ENCODE results near the gene KIF1A.
A peak's percentile ranks its signal among the peaks of the same experiment; 100 is the strongest.
"Not testable (repeated sequence)": the region's sequence is repeated elsewhere in the genome, so short reads cannot be mapped to it uniquely, and the experiment has no call there.

The KIF1A gene

DNA sequence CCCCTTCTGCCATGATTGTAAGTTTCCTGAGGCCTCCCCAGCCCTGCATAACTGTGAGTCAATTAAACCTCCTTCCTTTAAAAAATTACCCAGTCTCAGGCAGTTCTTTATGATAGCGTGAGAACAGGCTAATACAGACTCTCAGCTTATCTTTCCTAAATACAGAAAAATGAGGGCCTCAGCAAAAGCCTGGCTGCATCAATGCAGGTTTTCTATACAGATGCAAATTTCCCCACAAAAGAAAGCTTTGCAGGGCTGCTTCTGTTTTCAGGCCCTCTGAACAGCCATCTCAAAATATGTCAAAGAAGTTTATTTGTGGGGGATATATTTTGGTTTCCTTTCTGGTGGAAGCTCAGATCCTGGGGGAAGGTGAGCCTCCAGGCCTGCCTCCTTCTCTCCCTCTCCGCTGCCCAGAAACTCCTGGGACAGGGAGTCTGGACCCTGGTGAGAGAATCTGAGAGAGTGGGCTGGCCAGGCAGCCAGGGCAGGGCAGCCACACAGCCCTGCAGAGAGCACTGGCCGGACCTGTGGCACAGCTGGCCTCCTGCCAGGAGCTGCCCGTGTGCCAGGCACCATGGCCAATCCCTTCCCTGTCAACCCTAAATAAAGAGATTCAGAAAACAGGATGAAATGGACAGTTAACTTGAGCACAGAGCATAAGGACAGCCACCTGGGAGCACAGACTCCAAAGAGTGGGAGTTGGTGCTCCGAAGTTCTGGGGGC is 27.0 kb upstream of the KIF1A start:
- no peak for DNase-seq (ENCODE audit: low read depth in 2 of 2)

DNA sequence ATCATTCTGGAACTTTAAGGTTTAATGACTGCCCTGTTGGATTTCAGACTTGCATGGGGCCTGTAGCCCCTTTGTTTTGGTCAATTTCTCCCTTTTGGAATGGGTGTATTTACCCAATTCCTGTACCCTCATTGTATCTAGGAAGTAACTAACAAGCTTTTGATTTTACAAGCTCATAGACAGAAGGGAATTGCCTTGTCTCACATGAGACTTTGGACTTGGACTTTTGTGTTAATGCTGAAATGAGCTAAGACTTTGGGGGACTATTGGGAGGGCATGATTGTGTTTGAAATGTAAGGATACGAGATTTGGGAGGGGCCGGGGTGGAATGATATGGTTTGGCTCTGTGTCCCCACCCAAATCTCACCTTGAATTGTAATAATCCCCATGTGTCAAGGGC is 26.3 kb upstream of the KIF1A start:
- DNase-seq (ENCODE audit: low read depth in 2 of 2) = not testable (repeated sequence)

DNA sequence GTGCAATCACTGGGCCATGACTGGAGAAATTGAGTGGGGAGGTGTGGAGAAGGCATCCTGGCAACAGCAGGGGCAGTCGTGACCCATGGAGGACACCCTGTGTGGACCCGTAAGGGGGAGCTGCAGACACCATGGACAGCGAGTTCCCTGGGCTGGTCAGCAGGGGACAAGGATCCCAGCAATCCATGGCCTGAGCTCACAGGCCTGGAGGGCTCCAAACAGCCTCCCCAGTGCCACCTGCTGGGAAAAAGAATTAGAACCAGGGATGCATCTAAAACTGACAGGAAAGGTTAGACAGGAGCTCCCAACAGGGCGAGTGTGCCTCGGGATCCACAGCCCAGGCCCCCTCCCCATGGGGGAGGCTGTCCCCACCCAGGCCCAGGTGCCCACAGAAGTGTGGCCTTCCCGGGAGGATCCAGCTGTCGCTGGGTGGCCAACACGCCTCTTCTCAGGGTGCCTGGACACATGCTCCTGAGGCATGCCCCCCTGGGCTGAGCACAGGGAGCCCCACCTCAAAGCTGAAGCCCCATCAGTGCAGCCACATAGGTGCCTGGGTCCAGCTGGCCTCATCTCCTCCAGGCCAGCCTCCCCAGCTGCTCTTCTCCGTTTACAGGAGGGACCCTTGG is 20.5 kb upstream of the KIF1A start:
- no peak for DNase-seq (ENCODE audit: low read depth in 2 of 2)

DNA sequence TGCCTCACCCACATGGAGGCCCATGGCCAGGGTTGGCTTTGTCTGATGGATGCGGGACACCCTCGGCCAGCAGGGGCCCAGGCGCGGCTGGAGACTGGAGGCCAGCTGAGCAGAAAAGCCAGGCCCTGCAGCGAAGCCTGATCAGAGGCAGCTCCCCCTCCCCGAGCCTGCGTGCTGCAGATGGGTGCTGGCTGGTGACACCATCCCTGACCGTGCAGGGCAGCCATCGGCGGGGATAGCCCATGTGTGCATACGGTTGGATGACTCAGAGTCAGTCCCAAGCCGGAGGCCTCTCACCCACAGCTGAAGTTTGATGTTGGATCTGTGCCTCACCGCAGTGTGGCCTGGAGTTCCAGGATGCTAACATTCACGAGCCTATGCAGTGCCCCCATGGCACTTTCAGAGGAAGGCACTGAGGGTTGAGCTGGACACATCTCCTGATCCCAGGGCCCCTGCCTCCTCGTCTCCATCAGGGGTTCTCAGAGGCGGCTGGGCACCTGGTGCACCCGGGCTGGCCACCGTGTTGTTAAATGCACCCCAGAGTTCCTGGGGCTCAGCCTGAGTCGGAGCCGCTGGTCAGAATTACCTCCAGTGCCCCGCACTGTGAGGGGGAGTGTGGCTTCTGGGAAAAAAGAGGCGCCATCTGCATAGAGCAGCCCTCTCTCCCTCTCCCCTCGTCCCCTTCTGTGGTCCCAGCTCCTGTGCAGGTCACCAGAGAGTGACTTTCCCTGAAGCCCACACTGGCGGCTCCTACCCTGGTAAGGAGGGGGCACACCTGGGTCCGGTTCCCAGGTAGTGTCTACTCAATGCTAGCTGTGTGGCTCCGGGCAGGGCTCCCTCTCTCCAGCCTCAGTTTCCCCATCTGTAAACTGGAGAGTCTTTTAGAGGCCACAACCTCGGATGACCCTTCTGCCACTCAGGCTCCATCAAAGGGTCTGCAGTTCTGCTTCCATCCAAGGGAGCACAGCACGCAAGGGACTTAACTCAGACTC is 19.4 kb upstream of the KIF1A start:
- DNase-seq (ENCODE audit: low read depth in 2 of 2) = no peak

DNA sequence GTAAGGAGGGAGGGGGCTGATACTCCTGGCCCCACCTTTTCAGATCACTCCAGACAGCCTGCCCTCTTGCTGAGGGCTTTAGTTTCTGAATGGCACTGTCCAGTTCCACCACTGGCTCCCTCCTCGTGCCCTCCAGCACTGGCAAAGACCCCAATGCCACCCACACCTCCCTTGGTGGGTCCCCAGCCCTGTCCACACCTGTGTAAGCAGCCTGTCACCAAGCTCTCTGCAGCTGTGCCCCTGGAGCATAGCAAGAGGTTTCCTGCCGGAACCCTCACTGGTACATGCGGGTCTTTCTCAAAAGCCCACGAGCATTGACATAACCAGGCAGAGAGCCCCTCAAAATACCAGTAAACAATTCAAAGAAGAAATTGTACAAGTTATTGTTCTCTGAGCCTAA is 17.6 kb upstream of the KIF1A start:
- DNase-seq (ENCODE audit: low read depth in 2 of 2) = no peak

DNA sequence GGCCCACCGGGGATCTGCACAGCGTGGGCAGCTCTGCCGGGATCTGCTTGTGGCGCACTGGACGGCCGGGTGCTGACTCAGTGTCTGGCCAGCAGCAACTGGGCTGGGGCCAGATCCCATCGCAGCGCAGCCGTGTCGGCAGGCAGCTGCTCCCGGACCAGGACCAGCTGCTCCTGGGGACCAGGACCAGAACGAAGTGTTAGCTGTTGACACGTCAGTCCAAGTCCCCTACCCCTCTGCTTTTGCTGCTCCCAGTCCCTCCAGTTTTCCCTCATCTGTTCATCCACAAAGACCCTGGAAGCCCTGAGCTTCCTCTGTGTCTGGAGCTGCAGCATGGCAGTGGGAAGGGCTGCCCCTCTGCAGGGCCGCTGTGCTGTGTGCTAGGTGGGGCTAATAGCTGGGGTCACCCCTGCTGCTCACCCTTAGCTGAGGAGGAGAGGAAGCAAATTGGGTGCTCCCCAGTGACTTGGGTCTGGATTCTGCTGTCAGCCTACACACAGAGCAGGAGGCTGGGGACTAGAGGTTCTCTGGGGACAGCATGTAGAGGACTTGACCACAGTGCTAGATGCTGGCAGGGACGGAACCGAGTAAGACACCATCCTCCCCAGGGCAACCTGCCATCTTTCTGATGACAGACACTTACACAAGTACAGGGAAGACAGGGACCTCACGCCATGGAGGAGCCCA is 16.9 kb upstream of the KIF1A start:
- DNase-seq (ENCODE audit: low read depth in 2 of 2) = no peak

DNA sequence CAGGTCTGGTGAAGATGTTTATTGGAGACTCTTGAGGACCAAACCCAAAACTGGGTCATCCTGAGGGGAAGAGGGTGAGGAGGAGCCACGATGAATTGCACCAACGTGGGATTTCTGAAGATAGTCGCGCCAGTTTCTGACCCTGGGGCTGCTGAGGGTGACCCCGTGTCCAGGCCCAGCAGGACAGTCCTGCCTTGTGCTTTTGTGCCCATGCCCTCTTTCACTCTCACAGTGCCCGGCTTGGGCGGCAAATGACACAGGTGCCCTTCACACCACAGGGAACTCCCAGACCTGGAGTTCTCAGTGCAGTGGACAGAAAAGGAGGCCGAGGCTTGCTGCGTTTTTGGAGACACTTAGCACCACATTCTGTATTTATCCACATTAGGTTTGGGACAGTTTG is 15.5 kb upstream of the KIF1A start:
- no peak for DNase-seq (ENCODE audit: low read depth in 2 of 2)

DNA sequence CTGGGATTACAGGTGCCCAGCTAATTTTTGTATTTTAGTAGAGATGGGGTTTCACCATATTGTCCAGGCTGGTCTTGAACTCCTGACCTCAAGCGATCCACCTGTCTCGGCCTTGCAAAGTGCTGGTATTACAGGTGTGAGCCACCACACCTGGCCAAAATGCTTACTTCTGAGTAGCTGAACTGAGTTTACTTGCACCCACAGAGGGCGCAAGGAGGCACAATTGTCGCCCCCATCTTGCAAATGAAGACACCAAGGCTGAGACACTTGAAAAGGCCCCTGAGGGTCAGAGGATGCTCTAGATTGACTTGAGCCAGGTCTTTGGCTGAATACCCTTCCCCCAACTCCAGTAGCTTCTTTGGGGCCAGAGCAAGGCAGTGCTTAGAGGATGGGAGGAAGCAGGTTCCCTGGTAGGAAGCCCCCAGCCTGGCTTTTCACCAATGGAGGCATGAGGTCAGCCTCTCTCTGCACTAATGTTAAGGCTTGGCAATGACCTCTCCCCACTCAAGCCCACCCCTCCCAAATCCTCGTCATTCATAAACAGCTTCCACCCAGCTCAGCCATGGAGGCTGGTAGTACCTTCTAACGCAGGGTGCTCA is 14.5 kb upstream of the KIF1A start:
- DNase-seq (ENCODE audit: low read depth in 2 of 2) = no peak

DNA sequence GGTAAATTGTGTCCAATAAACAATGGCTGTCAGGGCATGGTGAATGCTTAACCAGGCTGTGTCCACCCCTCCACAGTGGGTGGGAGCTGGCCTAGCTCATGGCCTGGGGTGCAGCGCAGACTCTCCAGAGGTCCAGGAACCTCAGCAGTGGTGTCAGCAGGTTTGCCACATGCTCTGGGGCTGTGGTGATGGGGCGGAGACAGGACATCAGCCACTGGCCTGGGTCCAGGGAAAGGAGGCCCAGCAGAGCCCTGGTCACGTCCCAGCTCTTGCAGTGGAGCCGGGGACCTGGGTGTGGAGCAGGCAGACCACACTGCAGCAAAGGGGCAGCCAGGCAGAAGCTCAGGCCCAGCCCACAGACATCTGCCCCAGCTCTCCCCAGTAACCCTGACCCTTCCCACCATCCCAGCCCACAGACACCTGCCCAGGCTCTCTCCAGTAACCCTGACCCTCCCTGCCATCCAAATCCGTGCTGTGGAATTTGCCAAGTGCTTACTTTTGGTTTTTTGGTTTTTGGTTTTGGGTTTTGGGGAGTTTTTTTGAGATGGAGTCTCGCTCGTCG is 13.8 kb upstream of the KIF1A start:
- DNase-seq (ENCODE audit: low read depth in 2 of 2) = no peak

DNA sequence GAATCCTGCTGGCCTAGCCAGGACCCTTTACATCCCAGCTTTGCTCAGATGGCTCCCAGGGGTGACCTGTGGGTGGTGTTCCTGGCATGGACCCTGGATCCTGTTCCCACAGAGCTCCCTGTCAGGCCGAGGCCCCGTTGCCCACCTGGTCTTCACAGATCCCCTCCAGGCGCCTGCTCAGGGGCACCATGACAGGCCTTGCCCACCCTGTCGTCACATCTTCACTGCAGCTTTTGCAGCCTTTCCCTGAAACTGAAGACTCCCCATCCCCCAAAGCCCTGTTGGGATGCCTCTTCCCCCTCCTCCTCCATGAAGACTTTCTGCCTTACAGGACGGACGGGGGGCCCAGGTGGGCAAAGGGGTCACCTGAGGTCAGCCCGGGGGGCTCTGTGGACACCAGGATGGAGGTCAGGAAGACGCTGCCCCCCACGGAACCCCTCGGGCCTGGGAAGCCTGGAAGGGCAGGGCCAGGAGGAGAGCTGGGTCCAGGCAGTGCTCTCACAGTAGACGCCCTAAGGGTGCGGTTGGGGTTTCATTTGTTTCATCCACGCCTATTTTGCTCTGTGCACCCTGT is 13.0 kb upstream of the KIF1A start:
- no peak for DNase-seq (ENCODE audit: low read depth in 2 of 2)

DNA sequence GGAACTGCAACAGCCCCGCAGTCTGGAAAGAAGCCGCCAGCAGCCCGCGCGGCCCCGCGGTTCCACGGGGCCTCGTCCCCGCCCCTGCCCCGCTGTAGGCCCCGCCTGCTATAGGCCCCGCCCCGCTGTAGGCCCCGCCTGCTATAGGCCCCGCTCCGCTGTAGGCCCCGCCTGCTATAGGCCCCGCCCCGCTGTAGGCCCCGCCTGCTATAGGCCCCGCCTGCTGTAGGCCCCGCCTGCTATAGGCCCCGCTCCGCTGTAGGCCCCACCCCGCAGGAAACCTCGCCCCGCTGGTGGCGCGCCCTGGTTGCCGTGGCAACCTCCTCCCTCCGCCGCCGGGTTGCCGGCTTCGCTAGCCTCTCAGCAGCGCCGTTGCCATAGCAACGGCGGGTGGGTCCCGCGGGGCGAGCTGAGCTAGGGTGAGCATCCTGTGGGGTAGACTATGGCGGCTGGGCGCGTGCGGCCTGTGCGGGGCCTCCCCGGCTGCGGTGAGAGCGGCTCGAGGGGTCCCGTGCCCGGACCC is 12.2 kb upstream of the KIF1A start:
- peak; percentile 97 for DNase-seq (ENCODE audit: low read depth in 2 of 2)

DNA sequence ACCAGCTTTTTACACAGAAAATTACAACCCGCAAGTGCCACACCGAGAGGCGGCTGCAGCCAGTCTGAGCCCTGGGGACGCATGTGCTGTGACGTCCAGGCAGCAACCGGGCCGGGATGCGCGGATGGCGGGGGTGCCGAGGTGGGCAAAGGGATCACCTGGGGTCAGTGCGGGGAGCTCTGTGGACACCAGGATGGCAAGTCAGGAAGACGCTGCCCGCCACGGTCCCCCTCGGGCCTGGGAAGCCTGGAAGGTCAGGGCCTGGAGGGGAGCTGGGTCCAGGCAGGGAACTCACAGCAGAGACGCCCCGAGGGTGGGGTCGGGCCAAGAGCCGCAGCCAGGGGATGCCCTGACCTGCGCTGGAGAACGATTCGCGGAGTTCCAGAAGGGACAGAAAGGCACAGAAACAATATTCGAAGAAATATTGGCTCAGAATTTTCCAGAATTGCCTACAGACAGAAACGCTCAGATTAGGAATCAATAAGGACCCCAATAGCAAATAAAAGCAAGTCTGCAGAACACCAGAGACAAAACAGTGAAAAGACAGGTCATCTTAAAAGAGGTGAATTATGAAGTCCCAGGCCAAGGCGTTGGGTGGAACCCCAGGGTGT is 11.7 kb upstream of the KIF1A start:
- no peak for DNase-seq (ENCODE audit: low read depth in 2 of 2)

DNA sequence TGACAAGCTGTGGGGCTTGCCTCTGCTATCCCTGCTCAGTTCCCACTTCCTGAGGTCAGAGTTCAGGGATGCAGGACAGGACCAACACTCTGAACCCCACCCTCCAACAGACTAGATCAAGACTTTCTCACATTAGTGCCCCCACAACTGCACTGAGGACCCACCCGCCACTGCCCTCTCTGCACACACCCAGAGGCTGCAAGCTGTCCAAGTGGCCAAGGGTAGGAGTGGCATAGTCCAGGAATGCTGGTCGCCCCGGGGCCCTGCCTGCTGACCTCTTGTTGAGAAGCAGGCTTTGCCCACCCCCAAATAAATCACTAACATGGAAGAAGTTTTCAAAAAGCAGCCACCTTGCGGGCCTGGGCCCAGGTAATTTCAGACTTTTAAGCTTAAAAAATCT is 5.5 kb upstream of the KIF1A start:
- DNase-seq (ENCODE audit: low read depth in 2 of 2) = no peak

DNA sequence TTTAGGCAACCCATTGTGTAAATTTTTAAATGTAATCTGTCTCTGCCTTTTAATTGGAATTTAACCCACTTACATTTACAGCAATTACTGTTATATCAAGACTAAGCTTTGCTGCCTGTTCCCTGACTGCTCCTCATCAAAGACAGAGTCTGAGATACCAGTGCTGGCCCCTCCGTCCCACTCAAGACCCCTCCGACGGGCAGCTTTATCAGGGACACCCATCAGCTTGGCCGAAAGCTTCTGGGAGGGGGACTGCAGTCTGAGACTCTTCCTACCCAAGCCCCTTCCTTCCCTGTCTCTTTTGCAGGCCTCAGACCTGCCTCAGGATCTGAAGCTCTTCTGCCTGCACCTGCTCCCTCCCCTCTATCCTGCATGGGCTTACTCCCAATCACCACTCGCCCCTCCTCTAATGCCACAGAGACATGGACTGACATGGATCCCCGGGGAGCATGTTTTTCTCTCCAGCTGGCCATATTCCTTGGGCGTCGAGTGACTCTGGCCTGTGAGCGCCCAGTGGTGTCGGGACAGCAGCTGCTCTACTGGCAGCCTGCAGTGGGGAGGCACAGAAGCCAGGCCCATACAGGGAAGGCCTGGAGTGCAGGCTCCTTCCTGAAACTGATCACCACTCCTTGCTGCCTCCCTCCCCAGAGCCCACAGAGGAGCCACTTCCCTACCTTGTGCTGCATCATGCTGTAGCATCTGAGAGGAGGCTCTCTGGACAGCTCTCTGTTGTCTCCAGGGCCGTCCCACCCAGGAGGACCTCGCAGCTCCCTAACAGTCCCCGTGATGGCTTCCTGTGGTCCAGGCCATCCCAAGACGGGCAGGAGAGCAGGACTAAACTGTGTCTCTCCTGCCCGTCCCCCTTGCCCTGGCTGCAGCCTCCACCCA is 3.7 kb upstream of the KIF1A start:
- no peak for DNase-seq (ENCODE audit: low read depth in 2 of 2)

DNA sequence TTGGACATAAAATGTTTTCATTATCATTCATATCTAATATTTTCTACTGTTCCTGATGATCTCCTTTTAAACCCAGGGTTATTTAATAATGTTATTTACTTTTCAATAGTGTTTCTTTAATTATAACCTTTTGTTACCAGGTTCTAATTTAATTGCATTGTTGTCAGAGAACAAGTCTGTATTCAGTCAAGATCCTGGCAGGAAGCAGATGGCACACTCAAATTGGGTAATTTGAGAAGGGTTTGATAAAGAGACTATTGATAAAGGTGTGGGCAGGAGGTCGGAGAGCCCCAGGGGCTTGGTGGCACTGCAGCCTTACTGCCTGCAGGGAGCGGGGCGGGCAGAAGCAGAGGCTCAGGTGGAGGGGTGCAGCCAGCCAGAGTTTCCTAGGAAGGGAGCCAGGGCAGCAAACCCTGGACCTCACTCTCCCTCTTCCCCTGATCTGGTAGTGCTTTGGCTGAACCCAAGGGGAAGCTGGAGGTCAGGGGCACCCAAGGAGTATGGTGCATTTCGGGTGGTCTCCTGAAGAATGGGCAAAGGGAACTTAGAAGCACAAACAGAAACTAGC is 2.3 kb upstream of the KIF1A start:
- DNase-seq (ENCODE audit: low read depth in 2 of 2) = no peak

DNA sequence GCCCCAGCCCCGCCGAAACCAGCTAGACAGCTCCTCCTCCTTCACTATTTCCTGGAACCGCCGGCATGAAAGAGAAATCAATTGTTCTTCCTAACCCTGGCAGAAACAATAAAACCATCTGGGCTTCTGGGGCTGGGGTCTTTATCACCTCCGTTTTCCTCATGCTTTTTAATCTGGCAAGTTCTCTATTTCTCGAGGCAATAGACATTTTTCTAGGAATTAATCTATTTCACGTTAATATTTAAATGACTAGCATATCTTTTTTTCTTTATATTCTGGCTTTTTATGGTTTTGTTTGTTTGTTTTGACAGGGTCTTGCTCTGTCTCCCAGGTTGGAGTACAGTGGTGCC is 1.4 kb upstream of the KIF1A start:
- no peak for DNase-seq (ENCODE audit: low read depth in 2 of 2)

DNA sequence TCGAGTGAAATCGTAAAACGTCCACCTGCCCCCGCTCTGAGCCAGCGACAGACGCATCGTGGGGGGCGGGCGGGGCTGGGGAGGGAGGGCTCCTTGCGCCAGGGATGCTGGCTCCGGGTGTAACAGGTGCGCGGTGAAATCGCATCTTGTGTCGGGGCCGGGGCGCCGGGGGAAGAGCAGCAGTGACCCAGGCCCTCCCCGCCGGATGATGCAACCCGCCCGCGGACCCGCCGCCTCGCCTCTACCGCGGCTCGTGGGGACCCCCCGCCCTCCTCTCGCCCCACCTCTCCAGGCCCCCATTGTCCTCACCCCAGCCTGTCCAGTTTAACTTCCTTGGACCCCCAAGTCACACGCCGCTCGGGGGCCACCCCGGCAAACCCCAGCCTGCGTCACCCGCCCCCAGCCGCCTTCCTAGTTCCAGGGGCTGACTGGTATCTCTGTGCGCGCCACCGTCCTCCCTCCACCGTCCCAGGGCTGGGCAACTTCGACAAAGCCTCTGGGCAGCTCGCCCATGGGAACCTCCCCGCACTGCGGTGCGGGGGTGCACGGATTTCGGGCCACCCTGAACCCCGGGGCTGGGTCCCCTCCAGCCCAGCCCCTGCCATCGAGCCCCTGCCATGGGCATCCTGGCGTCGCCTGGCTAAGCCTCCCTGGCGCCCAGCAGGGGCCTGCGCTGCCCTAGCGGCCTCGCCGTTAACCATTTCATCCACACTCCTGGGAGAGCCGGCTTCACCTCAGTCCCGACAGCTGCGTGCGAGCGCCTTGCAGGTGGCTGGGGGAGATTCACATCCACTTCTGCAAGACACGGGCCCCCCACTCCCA is 799 bp upstream of the KIF1A start:
- DNase-seq (ENCODE audit: low read depth in 2 of 2) = no peak

Measured in stimulated activated CD8-positive, alpha-beta memory T cell treated with anti-CD3 and anti-CD28 coated beads, Interleukin-2, amount 100 ng/mL, for 1 hour (primary cell).